Psoas muscle (tissue), 8 donors: ENCODE measurements around the gene SLCO2B1. TPM values are rescaled to one million over a fixed set of nuclear protein-coding genes. Genes with fewer than 3 reads are reported as not detected.

Experiments used
- ATAC-seq, 4 donors: fragments of 200-7000 bp; cut with Tn5 transposase; one replicate each; pipeline ENCODE4 v1.9.1; 2020; ENCODE audit warnings: moderate library complexity in 3 of 4, mild to moderate bottlenecking in 2 of 4
- DNase-seq, 2 donors: peaks; one replicate each; pipeline ENCODE4 v3.0.0-alpha.2; 2020
- H3K27ac ChIP-seq: fragments of 200-600 bp; one replicate; pipeline ENCODE4 v1.8.0; 2022
- H3K27me3 ChIP-seq, 3 donors: fragments of 200-600 bp in 1 of 3; one replicate each; pipeline versions ENCODE4 v1.6.1 to v1.8.0; 2013 to 2022; ENCODE audit warnings: low read length in 2 of 3, mild to moderate bottlenecking in 2 of 3, moderate library complexity in 1 of 3; ENCODE audit not compliant: insufficient read depth in 3 of 3
- H3K36me3 ChIP-seq, 2 donors: fragments of 200-600 bp in 1 of 2; one replicate each; pipeline versions ENCODE4 v1.6.1 to v1.8.0; 2013 to 2022; ENCODE audit warnings: low read depth in 1 of 2, mild to moderate bottlenecking in 1 of 2, moderate library complexity in 1 of 2; ENCODE audit not compliant: insufficient read depth in 1 of 2
- H3K4me1 ChIP-seq: fragments of 200-600 bp; one replicate; pipeline ENCODE4 v1.8.0; 2022
- H3K4me3 ChIP-seq: fragments of 200-600 bp; one replicate; pipeline ENCODE4 v1.8.0; 2022; ENCODE audit warnings: mild to moderate bottlenecking
- H3K9me3 ChIP-seq: fragments of 200-600 bp; one replicate; pipeline ENCODE4 v1.8.0; 2022
- CTCF ChIP-seq: fragments of 200-600 bp; IDR thresholded peaks from one replicate; pipeline ENCODE4 v1.8.0; 2022; ENCODE audit warnings: antibody characterized with exemption
- WGBS, 3 donors: extraction: QIAGEN DNeasy Blood & Tissue Kit; methylation state at CpG; one replicate each; pipeline versions ENCODE4 v1.1.6 to v1.1.7; 2013; 5-methylcytosine and 5-hydroxymethylcytosine counted together
- intact Hi-C, 2 donors: fragments of 100-400 bp; cut with DNase I; formaldehyde crosslinking; loops; one replicate each; pipeline versions ENCODE4 v1.11.0 to v1.14.2; 2022
- polyA plus RNA-seq, 3 donors: library from polyadenylated mRNA; stranded (reverse); fragments of 200-250 nt; gene quantifications; one replicate each; pipeline ENCODE4 v1.2.3, GENCODE V29; 2013
- total RNA-seq, 4 donors: library from RNA; stranded (reverse); fragmentation: NEBNext Ultra II Directional in 2 of 4; extraction: Animal tissue kit (Norgen Biotek cat#: 25700) in 2 of 4; gene quantifications; one replicate each; pipeline versions ENCODE4 v1.2.1 to v1.2.4, GENCODE V29; 2021 to 2023
- donor health status: healthy with polysubstance abuse.
- donor health status: DM: no; HTN: no; CAD: no; lungs with moderate emphysema.
- donor health status: Bipolar disorder and iron deficiency.
- donor health status: healthy.
- donor health status: DM: yes; HTN: yes; CAD: no.
- donor health status: DM: no; HTN: no; CAD: no.
- donor health status: DM: no; HTN: no; CAD: no.
- donor health status: DM: yes; HTN: yes; CAD: no.

Gene SLCO2B1
- total and polyA plus RNA-seq, 7 donors: 1.2 to 17.7 (median 10.7) TPM

GRCh38 chr11:75196426-75196825 is 45.5 kb downstream of the SLCO2B1 start:
- no peak overlapping the region for H3K4me3 ChIP-seq
- H3K27ac ChIP-seq: no peak overlapping the region
- intact Hi-C loops: no loop called here
- DNase-seq (no peak), ATAC-seq (no peak)
- no peaks in the 10 kb centered on the region for H3K9me3 ChIP-seq
- H3K36me3 ChIP-seq: no peaks in the 10 kb centered on the region
- no peak for TF ChIP-seq CTCF
- no peaks in the 10 kb centered on the region for H3K4me1 ChIP-seq
- 62 to 80% (median 62%) methylated on average over 8 of the region's 8 CpGs for WGBS, 3 donors
- no peaks in the 10 kb centered on the region for H3K27me3 ChIP-seq

GRCh38 chr11:75197512-75198277 is 46.8 kb downstream of the SLCO2B1 start:
- DNase-seq (no peak), ATAC-seq (no peak)
- Histone ChIP-seq H3K36me3 (no peaks in the 10 kb centered on the region), H3K4me3 (no peak overlapping the region), H3K4me1 (no peaks in the 10 kb centered on the region), H3K27ac (no peak overlapping the region), H3K9me3 (no peaks in the 10 kb centered on the region), H3K27me3 (no peaks in the 10 kb centered on the region)
- no peak for TF ChIP-seq CTCF
- intact Hi-C loops: no loop called here
- 94 to 96% (median 95%) methylated on average over 4 of the region's 4 CpGs for WGBS, 3 donors

GRCh38 chr11:75198278-75198973 is 47.5 kb downstream of the SLCO2B1 start:
- Histone ChIP-seq H3K4me1 (no peaks in the 10 kb centered on the region), H3K4me3 (no peak overlapping the region), H3K36me3 (no peaks in the 10 kb centered on the region), H3K9me3 (no peaks in the 10 kb centered on the region), H3K27ac (no peak overlapping the region), H3K27me3 (no peaks in the 10 kb centered on the region)
- DNase-seq: no peak
- intact Hi-C loops: no loop called here
- WGBS, 3 donors: 67 to 79% (median 70%) methylated on average over 7 of the region's 7 CpGs
- no peak for TF ChIP-seq CTCF
- ATAC-seq: no peak

GRCh38 chr11:75199412-75199955 is 48.6 kb downstream of the SLCO2B1 start:
- 51 to 58% (median 58%) methylated on average over 4 to 5 of the region's 5 CpGs for WGBS, 3 donors
- intact Hi-C loops: no loop called here
- Histone ChIP-seq H3K9me3 (no peaks in the 10 kb centered on the region), H3K4me3 (no peak overlapping the region), H3K36me3 (no peaks in the 10 kb centered on the region), H3K4me1 (no peaks in the 10 kb centered on the region), H3K27me3 (no peaks in the 10 kb centered on the region), H3K27ac (no peak overlapping the region)
- TF ChIP-seq CTCF: no peak
- DNase-seq: no peak
- no peak for ATAC-seq
